Fibroblast of mammary gland (primary cell): ENCODE measurements around the gene UBE2I.
A peak's percentile ranks its signal among the peaks of the same experiment; 100 is the strongest.

Experiments used
- DNase-seq: peaks from one replicate; pipeline ENCODE4 v3.0.0-alpha.2; 2010; ENCODE audit warnings: low read depth
- H3K4me3 ChIP-seq: 2 replicates; pipeline ENCODE4 v1.5.1; 2011; ENCODE audit warnings: low read depth, mild to moderate bottlenecking, low read length, moderate library complexity; ENCODE audit not compliant: control insufficient read depth
- TF ChIP-seq, protein P1 (sequence below): conservative IDR thresholded peaks from 2 replicates; pipeline ENCODE4 v1.5.1; 2011; ENCODE audit warnings: low read depth, low read length, inconsistent platforms; ENCODE audit not compliant: control insufficient read depth, insufficient read depth

The UBE2I gene

GRCh38 chr16:1308977-1309885 lies at the start of gene UBE2I:
TSS of gene UBE2I (plus strand) at chr16:1309636. CDS start at chr16:1314031, 4,395 bp downstream.
- TF ChIP-seq, protein P1, sequence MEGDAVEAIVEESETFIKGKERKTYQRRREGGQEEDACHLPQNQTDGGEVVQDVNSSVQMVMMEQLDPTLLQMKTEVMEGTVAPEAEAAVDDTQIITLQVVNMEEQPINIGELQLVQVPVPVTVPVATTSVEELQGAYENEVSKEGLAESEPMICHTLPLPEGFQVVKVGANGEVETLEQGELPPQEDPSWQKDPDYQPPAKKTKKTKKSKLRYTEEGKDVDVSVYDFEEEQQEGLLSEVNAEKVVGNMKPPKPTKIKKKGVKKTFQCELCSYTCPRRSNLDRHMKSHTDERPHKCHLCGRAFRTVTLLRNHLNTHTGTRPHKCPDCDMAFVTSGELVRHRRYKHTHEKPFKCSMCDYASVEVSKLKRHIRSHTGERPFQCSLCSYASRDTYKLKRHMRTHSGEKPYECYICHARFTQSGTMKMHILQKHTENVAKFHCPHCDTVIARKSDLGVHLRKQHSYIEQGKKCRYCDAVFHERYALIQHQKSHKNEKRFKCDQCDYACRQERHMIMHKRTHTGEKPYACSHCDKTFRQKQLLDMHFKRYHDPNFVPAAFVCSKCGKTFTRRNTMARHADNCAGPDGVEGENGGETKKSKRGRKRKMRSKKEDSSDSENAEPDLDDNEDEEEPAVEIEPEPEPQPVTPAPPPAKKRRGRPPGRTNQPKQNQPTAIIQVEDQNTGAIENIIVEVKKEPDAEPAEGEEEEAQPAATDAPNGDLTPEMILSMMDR, result no peak
- peak; percentile 97 for DNase-seq
- peak within 1 kb of the TSS; percentile 83 for H3K4me3 ChIP-seq

- TF ChIP-seq, protein P1, result no peak
- H3K4me3 ChIP-seq, result no peak overlapping the region
- DNase-seq, result no peak
Measured at GRCh38 chr16:1259760-1260068, 49.7 kb upstream of the UBE2I start.

- DNase-seq, result no peak
- H3K4me3 ChIP-seq, result no peak overlapping the region
- TF ChIP-seq, protein P1, result no peak
Measured at GRCh38 chr16:1260101-1260680, 49.2 kb upstream of the UBE2I start.

GRCh38 chr16:1261131-1261892 lies 48.1 kb upstream of the UBE2I start:
- no peak overlapping the region for H3K4me3 ChIP-seq
- no peak for DNase-seq
- TF ChIP-seq, protein P1, result no peak

GRCh38 chr16:1262210-1262845 lies 47.1 kb upstream of the UBE2I start:
- DNase-seq, result no peak
- TF ChIP-seq, protein P1, result no peak
- no peak overlapping the region for H3K4me3 ChIP-seq

GRCh38 chr16:1262846-1263221 lies 46.6 kb upstream of the UBE2I start:
- no peak overlapping the region for H3K4me3 ChIP-seq
- no peak for DNase-seq
- TF ChIP-seq, protein P1, result no peak
